ENCODE data around the gene CCDC180.

- TF ChIP-seq POLR2AphosphoS5 (IDR thresholded peaks at IDR 0.05; ENCODE audit: low read depth, low read length) (no peak), REST (IDR thresholded peaks at IDR 0.05; ENCODE audit: insufficient read depth in 1 of 2, low read depth in 2 of 2, low read length in 2 of 2) (no peak), SIN3A (IDR thresholded peaks at IDR 0.05; ENCODE audit: borderline replicate concordance, insufficient read depth, low read length) (no peak)
Observed at GRCh38 chr9:97310023-97310422, 2.6 kb downstream of the CCDC180 start.

Data from PFSK-1 (cell line).